Effector memory CD4-positive, alpha-beta T cell (primary cell): Measurements from ENCODE around the gene ORC4.

Experiments used
- DNase-seq, 3 donors: peaks; one replicate each; pipeline ENCODE4 v3.0.0-alpha.2; 2020
- H3K27ac ChIP-seq: 2 replicates; pipeline ENCODE4 v1.7.0; 2013; ENCODE audit warnings: mild to moderate bottlenecking, low read length, moderate library complexity; ENCODE audit not compliant: insufficient read depth, poor library complexity, severe bottlenecking
- H3K27me3 ChIP-seq: replicated peaks from 2 replicates; pipeline ENCODE4 v1.7.0; 2013; ENCODE audit warnings: mild to moderate bottlenecking, low read length; ENCODE audit not compliant: insufficient read depth, control insufficient read depth, poor library complexity, severe bottlenecking
- H3K36me3 ChIP-seq: 2 replicates; pipeline ENCODE4 v1.7.0; 2013; ENCODE audit warnings: mild to moderate bottlenecking, low read length, moderate library complexity; ENCODE audit not compliant: control insufficient read depth, insufficient read depth
- H3K4me1 ChIP-seq: 2 replicates; pipeline ENCODE4 v1.7.0; 2013; ENCODE audit warnings: low read length, mild to moderate bottlenecking; ENCODE audit not compliant: control insufficient read depth, insufficient read depth, poor library complexity, severe bottlenecking
- H3K4me3 ChIP-seq: 2 replicates; pipeline ENCODE4 v1.7.0; 2013; ENCODE audit warnings: low read length, low read depth, mild to moderate bottlenecking; ENCODE audit not compliant: insufficient read depth, poor library complexity, severe bottlenecking
- H3K9me3 ChIP-seq: 2 replicates; pipeline ENCODE4 v1.7.0; 2013; ENCODE audit warnings: mild to moderate bottlenecking, low read length, moderate library complexity; ENCODE audit not compliant: control insufficient read depth

ORC4 gene

GRCh38 chr2:147916067-147916466, 104.5 kb downstream of the ORC4 start:
- no peaks in the 10 kb centered on the region for H3K27me3 ChIP-seq
- no peak overlapping the region for H3K27ac ChIP-seq
- no peaks in the 10 kb centered on the region for H3K9me3 ChIP-seq
- no peak overlapping the region for H3K4me3 ChIP-seq
- H3K4me1 ChIP-seq: no peaks in the 10 kb centered on the region
- H3K36me3 ChIP-seq: no peaks in the 10 kb centered on the region
- DNase-seq: no peak

- Histone ChIP-seq H3K27me3 (no peaks in the 10 kb centered on the region), H3K4me3 (no peak overlapping the region), H3K27ac (no peak overlapping the region), H3K4me1 (no peaks in the 10 kb centered on the region), H3K9me3 (no peaks in the 10 kb centered on the region), H3K36me3 (no peaks in the 10 kb centered on the region)
- DNase-seq: no peak
Measured at GRCh38 chr2:147913701-147914480, 106.6 kb downstream of the ORC4 start.

GRCh38 chr2:147910990-147911473, 109.5 kb downstream of the ORC4 start:
- Histone ChIP-seq H3K4me1 (no peaks in the 10 kb centered on the region), H3K36me3 (no peaks in the 10 kb centered on the region), H3K4me3 (no peak overlapping the region), H3K27me3 (no peaks in the 10 kb centered on the region), H3K9me3 (no peaks in the 10 kb centered on the region), H3K27ac (no peak overlapping the region)
- peak in 1 of 3 donors; percentile 18 for DNase-seq

GRCh38 chr2:147909178-147909577, 111.4 kb downstream of the ORC4 start:
- no peak for DNase-seq
- Histone ChIP-seq H3K36me3 (no peaks in the 10 kb centered on the region), H3K4me3 (no peak overlapping the region), H3K27me3 (no peaks in the 10 kb centered on the region), H3K9me3 (no peaks in the 10 kb centered on the region), H3K4me1 (no peaks in the 10 kb centered on the region), H3K27ac (no peak overlapping the region)

- H3K36me3 ChIP-seq: no peaks in the 10 kb centered on the region
- no peak for DNase-seq
- no peak overlapping the region for H3K4me3 ChIP-seq
- H3K27me3 ChIP-seq: no peaks in the 10 kb centered on the region
- H3K27ac ChIP-seq: no peak overlapping the region
- H3K9me3 ChIP-seq: no peaks in the 10 kb centered on the region
- no peaks in the 10 kb centered on the region for H3K4me1 ChIP-seq
Measured at GRCh38 chr2:147904051-147904450, 116.5 kb downstream of the ORC4 start.

GRCh38 chr2:147888680-147889079, 131.9 kb downstream of the ORC4 start:
- Histone ChIP-seq H3K27ac (no peak overlapping the region), H3K9me3 (no peaks in the 10 kb centered on the region), H3K4me1 (no peaks in the 10 kb centered on the region), H3K27me3 (no peaks in the 10 kb centered on the region), H3K4me3 (no peak overlapping the region), H3K36me3 (no peaks in the 10 kb centered on the region)
- DNase-seq: no peak

- no peak for DNase-seq
- Histone ChIP-seq H3K27me3 (no peaks in the 10 kb centered on the region), H3K4me3 (no peak overlapping the region), H3K4me1 (no peaks in the 10 kb centered on the region), H3K9me3 (no peaks in the 10 kb centered on the region), H3K36me3 (no peaks in the 10 kb centered on the region), H3K27ac (no peak overlapping the region)
Measured at GRCh38 chr2:147886136-147886535, 134.4 kb downstream of the ORC4 start.

GRCh38 chr2:147884830-147885229, 135.7 kb downstream of the ORC4 start:
- Histone ChIP-seq H3K9me3 (no peaks in the 10 kb centered on the region), H3K27me3 (no peaks in the 10 kb centered on the region), H3K4me1 (no peaks in the 10 kb centered on the region), H3K4me3 (no peak overlapping the region), H3K36me3 (no peaks in the 10 kb centered on the region), H3K27ac (no peak overlapping the region)
- DNase-seq: no peak

- DNase-seq: no peak
- no peak overlapping the region for H3K4me3 ChIP-seq
- H3K9me3 ChIP-seq: no peaks in the 10 kb centered on the region
- no peaks in the 10 kb centered on the region for H3K36me3 ChIP-seq
- no peaks in the 10 kb centered on the region for H3K27me3 ChIP-seq
- no peaks in the 10 kb centered on the region for H3K4me1 ChIP-seq
- no peak overlapping the region for H3K27ac ChIP-seq
Measured at GRCh38 chr2:147882631-147883030, 137.9 kb downstream of the ORC4 start.
